ENCODE results near the gene SLC22A23.

SLC22A23 gene

DNA sequence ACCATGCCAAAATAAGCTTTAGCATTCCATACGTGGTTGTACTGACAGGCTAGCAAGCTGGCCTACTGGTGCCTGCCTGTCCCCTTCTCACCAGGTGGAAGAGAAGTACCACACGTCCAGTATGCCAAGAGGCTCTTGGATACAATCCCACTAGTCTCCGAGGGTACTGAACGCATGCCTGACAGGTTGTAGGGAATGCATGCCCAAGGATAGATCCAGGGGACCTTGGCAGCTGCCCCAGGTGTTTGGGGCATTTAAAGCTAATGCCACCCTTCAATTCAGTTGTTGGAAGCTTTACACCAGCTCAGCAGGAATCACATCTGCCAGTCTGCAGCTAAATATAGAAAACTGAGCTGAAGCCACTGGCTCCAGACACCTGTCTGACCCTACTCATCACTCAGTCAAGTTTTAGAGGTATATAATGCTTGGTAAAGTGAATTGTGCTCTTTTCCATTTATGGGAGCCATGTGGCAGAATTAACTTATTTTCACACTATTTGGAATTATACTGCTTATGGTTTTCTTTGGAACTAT is 234.3 kb downstream of the SLC22A23 start:
- DNase-seq (ENCODE audit: low read depth), result no peak

GRCh38 chr6:3221578-3221977 is 235.3 kb downstream of the SLC22A23 start:
- DNase-seq (ENCODE audit: low read depth), result no peak

GRCh38 chr6:3220366-3220765 is 236.5 kb downstream of the SLC22A23 start:
- no peak for DNase-seq (ENCODE audit: low read depth)
